ENCODE data around the gene GPC5.

GPC5 gene

DNA sequence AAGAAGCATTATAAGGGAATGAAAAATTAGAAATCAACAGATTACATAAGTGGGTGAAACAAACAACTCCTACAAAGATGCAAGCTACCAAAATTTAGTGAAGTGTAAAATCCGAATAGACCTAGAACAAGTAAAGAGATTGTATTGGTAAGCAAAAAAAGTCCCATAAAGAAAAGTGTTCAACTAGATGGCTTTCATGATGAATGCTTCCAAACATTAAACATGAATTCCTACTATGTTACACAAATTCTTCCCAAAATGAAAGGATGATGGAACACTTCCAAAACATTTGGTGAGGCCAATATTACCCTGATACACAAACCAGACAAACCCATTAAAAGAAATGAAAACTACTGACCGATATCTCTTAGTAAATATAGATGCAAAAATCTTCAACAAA is 139.0 kb downstream of the GPC5 start:
- no peak for DNase-seq (ENCODE audit: low read depth in 2 of 2)

- no peak for DNase-seq (ENCODE audit: low read depth in 2 of 2)
These were observed 141.1 kb downstream of the GPC5 start for GRCh38 chr13:91539286-91540157.

GRCh38 chr13:91540158-91540736 is 141.8 kb downstream of the GPC5 start:
- DNase-seq (ENCODE audit: low read depth in 2 of 2): no peak

- no peak for DNase-seq (ENCODE audit: low read depth in 2 of 2)
These were observed 146.3 kb downstream of the GPC5 start for GRCh38 chr13:91544723-91545122.

GRCh38 chr13:91546900-91547299 is 148.5 kb downstream of the GPC5 start:
- no peak for DNase-seq (ENCODE audit: low read depth in 2 of 2)

DNA sequence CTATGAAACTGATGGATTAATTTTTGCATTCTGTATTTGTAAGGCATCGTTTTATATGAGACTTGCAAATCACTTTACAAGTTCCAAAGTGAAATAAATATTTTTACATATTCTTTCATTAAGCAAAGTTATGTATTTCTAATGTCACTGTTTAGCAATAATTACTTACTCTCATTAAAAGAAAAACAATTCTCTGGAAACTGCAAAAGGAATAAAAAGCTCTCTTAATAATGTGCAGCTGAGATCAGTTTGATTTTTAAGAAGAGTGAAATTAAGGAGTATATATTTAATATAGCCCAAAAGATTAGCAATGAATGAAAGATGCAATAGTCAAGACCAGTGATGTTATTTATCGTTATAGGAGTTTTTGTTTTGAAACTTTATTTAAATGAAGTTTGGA is 155.2 kb downstream of the GPC5 start:
- no peak for DNase-seq (ENCODE audit: low read depth in 2 of 2)

GRCh38 chr13:91554101-91554500 is 155.7 kb downstream of the GPC5 start:
- no peak for DNase-seq (ENCODE audit: low read depth in 2 of 2)

DNA sequence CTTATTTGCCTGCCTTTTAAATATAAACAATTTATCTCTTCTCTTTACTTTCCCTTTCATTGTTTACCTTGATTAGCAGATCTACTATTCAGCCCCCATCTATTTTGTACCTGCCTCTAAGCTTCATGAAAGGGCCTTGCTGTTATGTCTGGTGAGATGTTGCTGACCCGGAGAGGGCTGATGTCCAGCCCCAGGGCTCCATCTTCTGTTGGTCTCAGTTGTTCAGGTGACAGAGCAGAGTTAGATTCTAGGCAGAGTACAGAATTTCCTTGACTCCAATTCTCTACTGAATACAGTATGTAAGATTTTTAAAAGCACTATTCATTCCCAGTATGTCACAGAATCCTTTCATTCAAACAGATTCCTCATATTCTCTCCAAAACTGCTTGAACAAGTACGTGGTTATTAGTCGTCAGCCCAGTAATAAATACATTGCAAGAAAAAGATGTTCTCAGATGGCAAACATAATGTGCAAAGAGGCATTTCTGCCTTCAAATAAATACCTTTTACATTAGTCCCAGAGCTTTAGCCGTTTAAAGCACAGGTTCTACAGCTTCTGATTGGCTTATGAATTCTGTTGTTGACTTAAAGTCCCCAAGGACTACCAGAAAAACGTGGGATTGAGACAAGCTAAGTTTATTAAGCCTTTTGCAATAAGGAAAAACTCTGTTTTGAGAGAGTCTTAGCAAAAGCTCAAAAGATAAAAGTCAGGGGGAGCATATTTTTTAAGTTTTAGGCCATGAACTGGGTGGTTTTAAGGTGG is 159.1 kb downstream of the GPC5 start:
- DNase-seq (ENCODE audit: low read depth in 2 of 2): peak; percentile 17 to 18

GRCh38 chr13:91563799-91564198 is 165.4 kb downstream of the GPC5 start:
- no peak for DNase-seq (ENCODE audit: low read depth in 2 of 2)

GRCh38 chr13:91564396-91564795 is 166.0 kb downstream of the GPC5 start:
- DNase-seq (ENCODE audit: low read depth in 2 of 2): no peak

DNA sequence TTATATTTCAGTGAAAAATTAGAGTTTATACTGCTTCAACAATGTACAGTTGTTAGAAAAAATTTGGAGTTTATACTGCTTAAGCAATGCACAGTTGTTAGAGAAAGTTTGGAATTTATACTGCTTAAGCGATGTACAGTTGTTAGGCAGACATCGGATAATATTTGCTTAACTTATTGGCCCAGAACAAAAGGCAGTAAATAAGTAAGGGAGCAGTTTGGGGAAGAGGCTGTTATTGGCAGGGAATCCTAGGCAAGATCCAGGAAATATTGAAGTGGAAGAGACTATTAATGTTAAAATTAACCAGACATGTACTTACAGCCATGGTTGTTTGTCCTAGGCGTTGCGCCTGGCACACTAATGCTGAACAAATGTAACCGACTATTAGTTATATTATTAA is 166.9 kb downstream of the GPC5 start:
- DNase-seq (ENCODE audit: low read depth in 2 of 2): no peak

DNA sequence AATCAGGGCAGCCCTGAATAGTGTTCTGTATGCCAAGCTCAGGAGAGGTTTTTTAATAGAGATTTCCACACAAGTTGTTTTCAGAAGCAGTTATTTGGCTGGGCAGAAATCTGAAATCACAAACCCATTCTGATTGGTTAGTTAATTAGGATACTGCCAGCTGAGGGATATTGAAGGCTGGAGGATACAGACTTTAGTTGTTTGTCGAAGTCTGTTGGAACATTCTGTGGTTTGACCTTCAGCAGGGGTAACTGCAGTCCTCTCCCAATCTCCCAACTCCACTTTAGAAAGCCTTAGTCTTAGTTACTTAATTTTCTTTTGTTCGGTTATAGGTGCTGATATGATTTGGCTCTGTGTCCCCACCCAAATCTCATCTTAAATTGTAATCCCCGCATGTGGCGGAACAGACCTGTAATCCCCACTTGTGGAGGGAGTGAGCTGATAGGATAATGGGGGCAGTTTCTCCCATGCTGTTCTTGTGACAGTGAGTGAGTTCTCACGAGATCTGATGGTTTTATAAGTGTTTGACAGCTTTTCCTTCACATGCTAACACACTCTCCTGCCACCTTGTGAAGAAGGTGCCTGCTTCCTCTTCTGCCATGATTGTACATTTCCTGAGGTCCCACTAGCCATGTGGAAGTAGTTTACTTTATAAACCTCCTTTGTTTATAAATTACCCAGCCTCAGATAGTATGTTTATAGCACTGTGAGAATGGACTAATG is 169.2 kb downstream of the GPC5 start:
- no peak for DNase-seq (ENCODE audit: low read depth in 2 of 2)

DNA sequence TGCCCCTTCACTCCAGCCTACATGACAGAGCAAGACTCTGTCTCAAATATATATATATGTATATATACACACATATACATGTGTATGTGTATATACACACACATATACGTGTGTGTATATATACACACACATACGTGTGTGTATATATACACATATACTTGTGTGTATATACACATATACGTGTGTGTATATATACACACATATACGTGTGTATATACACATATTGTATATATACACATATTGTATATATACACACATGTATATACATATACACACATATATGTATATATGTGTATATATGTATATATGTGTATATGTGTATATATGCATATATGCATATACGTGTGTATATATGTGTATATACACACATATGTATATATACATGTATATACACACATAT is 173.3 kb downstream of the GPC5 start:
- no peak for DNase-seq (ENCODE audit: low read depth in 2 of 2)

GRCh38 chr13:91572439-91572838 is 174.0 kb downstream of the GPC5 start:
- DNase-seq (ENCODE audit: low read depth in 2 of 2): no peak

DNA sequence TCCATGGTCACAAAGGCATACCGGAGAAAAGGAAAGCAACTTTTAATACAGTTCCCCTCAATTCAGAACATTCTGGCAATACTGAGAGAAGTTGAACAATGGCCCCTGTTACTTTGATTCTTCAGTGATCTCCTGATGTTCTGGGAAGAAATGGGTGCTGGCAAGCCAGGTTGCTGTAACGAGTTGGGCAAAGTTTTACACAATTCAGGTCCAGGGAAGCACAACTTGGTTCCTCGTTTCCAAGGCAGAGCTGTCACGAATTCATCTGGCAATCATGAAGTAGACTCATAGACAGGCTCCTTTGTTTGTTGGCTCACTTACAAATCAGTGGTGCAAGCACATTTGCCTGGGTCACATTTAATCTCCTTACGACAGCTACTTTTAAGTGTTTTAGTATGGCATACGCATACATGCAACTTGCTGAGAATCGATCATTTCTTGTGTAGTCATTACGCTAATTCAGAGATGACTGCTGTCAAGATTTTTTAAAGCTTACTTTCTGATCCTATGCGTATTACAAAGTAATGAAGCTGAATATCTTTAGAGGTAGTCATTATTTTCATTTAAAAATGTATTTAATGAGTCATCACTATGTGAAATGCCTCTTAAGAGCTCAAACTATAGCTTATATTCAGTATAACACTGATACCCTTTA is 174.7 kb downstream of the GPC5 start:
- peak in 1 of 2 experiments; percentile 17 for DNase-seq (ENCODE audit: low read depth in 2 of 2)

DNA sequence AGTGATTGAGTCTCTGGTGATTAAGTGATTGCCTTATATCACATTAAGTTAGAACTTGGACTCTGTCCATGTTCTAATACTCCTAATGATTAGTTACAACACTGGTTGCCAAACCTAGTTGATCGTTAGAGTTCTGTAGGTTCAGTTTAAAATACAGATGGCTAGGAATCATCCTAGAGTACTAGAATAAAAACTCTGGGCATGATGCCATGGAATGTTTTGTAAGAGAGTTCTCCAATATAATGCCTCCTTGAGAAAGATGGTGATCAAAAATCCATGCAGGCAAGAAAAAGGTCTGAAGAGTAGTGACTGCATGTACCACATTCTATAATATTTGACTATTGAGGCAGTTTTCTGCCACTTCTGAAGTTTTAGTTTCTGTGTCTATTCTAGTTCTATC is 176.3 kb downstream of the GPC5 start:
- DNase-seq (ENCODE audit: low read depth in 2 of 2): no peak

- DNase-seq (ENCODE audit: low read depth in 2 of 2): no peak
These were observed 178.2 kb downstream of the GPC5 start for GRCh38 chr13:91576590-91576989.

GRCh38 chr13:91579320-91579719 is 180.9 kb downstream of the GPC5 start:
- no peak for DNase-seq (ENCODE audit: low read depth in 2 of 2)

DNA sequence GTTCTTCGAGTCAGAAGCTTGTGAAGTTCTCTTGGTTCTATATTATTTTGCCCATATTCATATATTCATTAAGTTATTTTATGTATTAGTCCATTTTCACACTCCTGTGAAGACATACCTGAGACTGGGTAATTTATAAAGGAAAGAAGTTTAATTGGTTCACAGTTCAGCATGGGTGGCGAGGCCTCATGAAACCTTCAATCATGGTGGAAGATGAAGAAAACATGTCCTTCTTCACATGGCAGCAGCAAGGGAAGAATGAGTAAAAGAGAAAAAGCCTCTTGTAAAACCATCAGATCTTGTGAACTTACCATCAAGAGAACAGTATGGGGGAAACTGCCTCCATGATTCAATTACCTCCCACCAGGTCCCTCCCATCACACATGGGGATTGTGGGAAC is 182.3 kb downstream of the GPC5 start:
- DNase-seq (ENCODE audit: low read depth in 2 of 2): no peak

- no peak for DNase-seq (ENCODE audit: low read depth in 2 of 2)
These were observed 188.2 kb downstream of the GPC5 start for GRCh38 chr13:91586609-91587008.

DNA sequence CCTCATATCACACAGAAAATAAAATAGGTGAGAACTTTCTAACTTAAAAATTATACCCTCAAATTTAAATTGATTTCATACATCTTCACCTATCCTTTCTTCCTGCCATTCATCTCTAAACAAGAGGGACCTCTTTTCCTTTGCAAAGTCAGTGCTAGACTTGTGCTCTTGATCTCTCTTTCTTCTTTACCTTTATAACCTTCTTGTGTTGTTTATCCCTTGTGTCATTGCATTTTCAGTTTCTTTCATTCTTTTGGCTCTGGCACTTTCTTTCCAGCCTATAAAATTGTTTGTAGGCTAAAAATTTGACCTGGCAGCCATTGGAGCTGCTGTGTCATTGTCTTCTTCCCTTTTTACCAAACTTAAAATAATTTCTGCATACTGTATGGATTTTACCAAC is 190.1 kb downstream of the GPC5 start:
- DNase-seq (ENCODE audit: low read depth in 2 of 2): no peak

All from fibroblast of skin of left biceps (primary cell).